H9 (cell line): ENCODE data around the gene TEX22. TPM values are rescaled to one million over a fixed set of nuclear protein-coding genes. Genes with fewer than 3 reads are reported as not detected.

ENCODE experiments used
- DNase-seq: peaks from one replicate; pipeline ENCODE4 v3.0.0-alpha.2; 2017
- H2AFZ ChIP-seq: one replicate; pipeline ENCODE4 v1.6.1; 2013; ENCODE audit warnings: mild to moderate bottlenecking, low read length, control low read depth, moderate library complexity
- H2AK5ac ChIP-seq: 2 replicates; pipeline ENCODE4 v1.6.1; 2013; ENCODE audit warnings: low read length, control low read depth, mixed read lengths; ENCODE audit not compliant: insufficient read length
- H2BK120ac ChIP-seq: one replicate; pipeline ENCODE4 v1.6.1; 2013; ENCODE audit warnings: low read depth, mild to moderate bottlenecking, low read length, control low read depth, inconsistent platforms; ENCODE audit not compliant: poor library complexity, severe bottlenecking
- H2BK12ac ChIP-seq: 2 replicates; pipeline ENCODE4 v1.6.1; 2013; ENCODE audit warnings: low read length, control low read depth, mixed read lengths, low read depth; ENCODE audit not compliant: insufficient read length
- H2BK15ac ChIP-seq: 2 replicates; pipeline ENCODE4 v1.6.1; 2013; ENCODE audit warnings: low read depth, low read length, control low read depth
- H2BK20ac ChIP-seq: one replicate; pipeline ENCODE4 v1.6.1; 2013; ENCODE audit warnings: low read depth, mild to moderate bottlenecking, low read length, control low read depth, inconsistent platforms; ENCODE audit not compliant: poor library complexity, severe bottlenecking
- H2BK5ac ChIP-seq: 2 replicates; pipeline ENCODE4 v1.6.1; 2013; ENCODE audit warnings: low read length, control low read depth, mixed read lengths; ENCODE audit not compliant: insufficient read length
- H3K14ac ChIP-seq: 2 replicates; pipeline ENCODE4 v1.6.1; 2013; ENCODE audit warnings: low read length, control low read depth; ENCODE audit not compliant: insufficient read depth
- H3K18ac ChIP-seq: 2 replicates; pipeline ENCODE4 v1.6.1; 2013; ENCODE audit warnings: low read depth, mild to moderate bottlenecking, mixed read lengths, low read length, control low read depth; ENCODE audit not compliant: insufficient read length
- H3K23ac ChIP-seq: 2 replicates; pipeline ENCODE4 v1.6.1; 2013; ENCODE audit warnings: low read length, control low read depth, mixed read lengths, low read depth; ENCODE audit not compliant: insufficient read length
- H3K23me2 ChIP-seq: 2 replicates; pipeline ENCODE4 v1.6.1; 2013; ENCODE audit warnings: low read depth, mild to moderate bottlenecking, mixed read lengths, low read length, control low read depth; ENCODE audit not compliant: insufficient read length, poor library complexity, severe bottlenecking
- H3K27ac ChIP-seq: 2 replicates; pipeline ENCODE4 v1.5.1; 2013; ENCODE audit warnings: low read length, control low read depth, mixed read lengths, low read depth; ENCODE audit not compliant: insufficient read length
- H3K27me3 ChIP-seq: 2 replicates; pipeline ENCODE4 v1.6.1; 2013; ENCODE audit warnings: low read length, control low read depth, inconsistent platforms; ENCODE audit not compliant: insufficient read depth
- H3K4ac ChIP-seq: 2 replicates; pipeline ENCODE4 v1.6.1; 2013; ENCODE audit warnings: low read depth, mild to moderate bottlenecking, control low read depth, inconsistent platforms, low read length, moderate library complexity
- H3K4me1 ChIP-seq: 2 replicates; pipeline ENCODE4 v1.6.1; 2013; ENCODE audit warnings: low read length, control low read depth, inconsistent platforms; ENCODE audit not compliant: insufficient read depth
- H3K4me2 ChIP-seq: 2 replicates; pipeline ENCODE4 v1.6.1; 2013; ENCODE audit warnings: low read length, control low read depth, mixed read lengths; ENCODE audit not compliant: insufficient read length, insufficient read depth
- H3K56ac ChIP-seq: 2 replicates; pipeline ENCODE4 v1.6.1; 2013; ENCODE audit warnings: low read depth, mild to moderate bottlenecking, mixed read lengths, low read length, control low read depth; ENCODE audit not compliant: insufficient read length
- H3K79me1 ChIP-seq: 2 replicates; pipeline ENCODE4 v1.6.1; 2013; ENCODE audit warnings: low read depth, mild to moderate bottlenecking, moderate library complexity, low read length, control low read depth, inconsistent platforms; ENCODE audit not compliant: insufficient read depth, poor library complexity, severe bottlenecking
- H3K79me2 ChIP-seq: 2 replicates; pipeline ENCODE4 v1.6.1; 2013; ENCODE audit warnings: low read length, control low read depth, inconsistent platforms; ENCODE audit not compliant: insufficient read depth
- H3K9ac ChIP-seq: 2 replicates; pipeline ENCODE4 v1.6.1; 2013; ENCODE audit warnings: low read length, control low read depth, mixed read lengths; ENCODE audit not compliant: insufficient read length; ENCODE audit errors: extremely low read depth
- H3K9me3 ChIP-seq: one replicate; pipeline ENCODE4 v1.6.1; 2013; ENCODE audit warnings: low read depth, low read length, inconsistent platforms; ENCODE audit not compliant: control insufficient read depth
- H3T11ph ChIP-seq: one replicate; pipeline ENCODE4 v1.6.1; 2013; ENCODE audit warnings: mild to moderate bottlenecking, low read length, control low read depth, inconsistent platforms
- H4K20me1 ChIP-seq: one replicate; pipeline ENCODE4 v1.6.1; 2013; ENCODE audit not compliant: control insufficient read depth, insufficient read length, insufficient read depth
- H4K5ac ChIP-seq: 2 replicates; pipeline ENCODE4 v1.6.1; 2013; ENCODE audit warnings: low read depth, mild to moderate bottlenecking, mixed read lengths, low read length, control low read depth; ENCODE audit not compliant: insufficient read length
- H4K8ac ChIP-seq: replicated peaks from 2 replicates; pipeline ENCODE4 v1.6.1; 2013; ENCODE audit warnings: low read length, control low read depth, mixed read lengths, low read depth; ENCODE audit not compliant: insufficient read length
- H4K91ac ChIP-seq: 2 replicates; pipeline ENCODE4 v1.6.1; 2013; ENCODE audit warnings: low read depth, mild to moderate bottlenecking, moderate library complexity, mixed read lengths, low read length, control low read depth; ENCODE audit not compliant: insufficient read length
- H3K27ac Mint-ChIP-seq, 3 experiments: 2 replicates in 2 of 3; 3 replicates in 1 of 3; pipeline ENCODE4 v1.8.0; 2020 to 2021; ENCODE audit warnings: mixed read lengths in 3 of 3, mild to moderate bottlenecking in 1 of 3, moderate library complexity in 1 of 3
- H3K27me3 Mint-ChIP-seq: 2 replicates; pipeline ENCODE4 v1.8.0; 2021; ENCODE audit warnings: low read depth, mild to moderate bottlenecking, moderate library complexity, mixed read lengths
- H3K36me3 Mint-ChIP-seq, 3 experiments: 2 replicates in 2 of 3; 3 replicates in 1 of 3; pipeline ENCODE4 v1.8.0; 2020 to 2021; ENCODE audit warnings: low read depth in 3 of 3, mixed read lengths in 3 of 3; ENCODE audit not compliant: insufficient read depth in 1 of 3
- H3K4me1 Mint-ChIP-seq, 2 experiments: 2 replicates each; pipeline ENCODE4 v1.8.0; 2020; ENCODE audit warnings: mixed read lengths in 2 of 2
- H3K4me3 Mint-ChIP-seq, 2 experiments: 2 replicates in 1 of 2; 3 replicates in 1 of 2; pipeline ENCODE4 v1.8.0; 2020 to 2021; ENCODE audit warnings: mild to moderate bottlenecking in 2 of 2, mixed read lengths in 2 of 2, moderate library complexity in 1 of 2
- H3K9me3 Mint-ChIP-seq, 2 experiments: 2 replicates in 1 of 2; 3 replicates in 1 of 2; pipeline ENCODE4 v1.8.0; 2020; ENCODE audit warnings: mild to moderate bottlenecking in 2 of 2, mixed read lengths in 2 of 2, moderate library complexity in 1 of 2
- WGBS: extraction: QIAGEN DNeasy Blood & Tissue Kit; methylation state at CpG from one replicate; pipeline ENCODE4 v1.1.7; 2013; ENCODE audit warnings: missing lambda C conversion rate, low lambda C conversion rate, mixed read lengths; ENCODE audit not compliant: insufficient read length; ENCODE audit errors: extremely low coverage; 5-methylcytosine and 5-hydroxymethylcytosine counted together
- total RNA-seq: library from RNA; stranded (reverse); gene quantifications from 2 replicates; pipeline ENCODE4 v1.2.1, GENCODE V29; 2021
- TF ChIP-seq, protein P1 (sequence below): fragments of 200-600 bp; sonication (generic); conservative IDR thresholded peaks from 3 replicates; pipeline ENCODE4 v1.8.0; 2021; ENCODE audit warnings: antibody characterized with exemption, mild to moderate bottlenecking

TEX22 gene
- total RNA-seq, 1 experiment from 2014 or later: 0.83 TPM

DNA sequence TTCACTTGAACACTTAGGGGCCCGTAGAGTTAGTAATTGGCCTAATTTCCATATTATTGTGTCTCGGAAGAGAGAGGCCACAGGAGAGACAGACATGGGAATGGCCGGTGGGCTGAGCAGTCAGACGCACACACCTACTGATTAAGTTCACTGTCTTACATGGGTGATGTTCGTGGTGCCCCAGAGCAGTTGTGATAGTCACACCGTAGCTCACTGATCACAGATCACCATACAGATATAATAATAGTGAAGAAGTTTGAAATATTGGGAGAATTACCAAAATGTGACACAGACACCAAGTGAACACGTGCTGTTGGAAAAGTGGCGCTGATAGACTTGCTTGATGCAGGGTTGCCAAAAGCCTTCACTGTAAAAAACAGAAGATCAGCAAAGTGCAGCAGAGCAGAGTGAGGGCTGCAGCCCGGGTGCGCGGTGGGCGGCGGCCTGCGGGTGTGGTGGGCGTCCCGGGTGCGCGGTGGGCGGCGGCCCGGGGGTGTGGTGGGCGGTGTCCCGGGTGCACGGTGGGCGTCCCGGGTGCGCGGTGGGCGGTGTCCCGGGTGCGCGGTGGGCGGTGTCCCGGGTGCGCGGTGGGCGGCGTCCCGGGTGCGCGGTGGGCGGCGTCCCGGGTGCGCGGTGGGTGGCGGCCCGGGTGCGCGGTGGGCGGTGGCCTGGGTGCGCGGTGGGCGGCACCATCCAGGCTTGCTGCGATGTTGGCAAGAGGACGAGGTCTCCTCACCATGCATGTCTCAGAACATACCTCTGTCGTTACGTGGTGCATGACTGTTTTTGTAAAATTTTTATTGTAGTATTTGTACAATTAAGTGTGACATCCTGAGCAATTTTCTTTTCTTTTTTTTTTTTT lies 34.3 kb upstream of the TEX22 start:
- no peak overlapping the region; a peak in 1 of 7 replicates for H3K27ac Mint-ChIP-seq
- H2AFZ ChIP-seq: no peak overlapping the region
- peaks cover 8 to 14% (median 13%) of the 10 kb centered on the region in 3 experiments; a peak in 6 of 7 replicates for H3K36me3 Mint-ChIP-seq
- no peak overlapping the region for H3K27ac ChIP-seq
- H4K20me1 ChIP-seq: no peaks in the 10 kb centered on the region
- no peak overlapping the region for H4K91ac ChIP-seq
- no peaks in the 10 kb centered on the region for H3K23me2 ChIP-seq
- peaks cover 11% of the 10 kb centered on the region for H3K27me3 Mint-ChIP-seq
- H3K4me1 Mint-ChIP-seq: peaks cover 0 to 4% of the 10 kb centered on the region in 2 experiments; a peak in 2 of 4 replicates
- no peaks in the 10 kb centered on the region for H3K27me3 ChIP-seq
- H3K4me1 ChIP-seq: no peaks in the 10 kb centered on the region
- H2BK5ac ChIP-seq: no peak overlapping the region
- DNase-seq: no peak
- H2BK20ac ChIP-seq: no peak overlapping the region
- H3K9ac ChIP-seq: no peak overlapping the region
- no peak overlapping the region for H3K56ac ChIP-seq
- H3K14ac ChIP-seq: no peak overlapping the region
- no peak overlapping the region for H3K4ac ChIP-seq
- no peaks in the 10 kb centered on the region for H3K79me1 ChIP-seq
- H3K9me3 Mint-ChIP-seq: no peaks in the 10 kb centered on the region
- no peak overlapping the region for H2BK15ac ChIP-seq
- H3K18ac ChIP-seq: no peak overlapping the region
- H3K4me2 ChIP-seq: no peak overlapping the region
- no CpG with 5 or more reads among the region's 58 CpGs for WGBS
- H2AK5ac ChIP-seq: no peak overlapping the region
- H3K23ac ChIP-seq: no peak overlapping the region
- H2BK12ac ChIP-seq: no peak overlapping the region
- H3K9me3 ChIP-seq: no peaks in the 10 kb centered on the region
- H4K5ac ChIP-seq: no peak overlapping the region
- H4K8ac ChIP-seq: no peak overlapping the region
- no peak overlapping the region for H3K4me3 Mint-ChIP-seq
- H2BK120ac ChIP-seq: no peak overlapping the region
- H3T11ph ChIP-seq: no peak overlapping the region
- TF ChIP-seq, protein P1, sequence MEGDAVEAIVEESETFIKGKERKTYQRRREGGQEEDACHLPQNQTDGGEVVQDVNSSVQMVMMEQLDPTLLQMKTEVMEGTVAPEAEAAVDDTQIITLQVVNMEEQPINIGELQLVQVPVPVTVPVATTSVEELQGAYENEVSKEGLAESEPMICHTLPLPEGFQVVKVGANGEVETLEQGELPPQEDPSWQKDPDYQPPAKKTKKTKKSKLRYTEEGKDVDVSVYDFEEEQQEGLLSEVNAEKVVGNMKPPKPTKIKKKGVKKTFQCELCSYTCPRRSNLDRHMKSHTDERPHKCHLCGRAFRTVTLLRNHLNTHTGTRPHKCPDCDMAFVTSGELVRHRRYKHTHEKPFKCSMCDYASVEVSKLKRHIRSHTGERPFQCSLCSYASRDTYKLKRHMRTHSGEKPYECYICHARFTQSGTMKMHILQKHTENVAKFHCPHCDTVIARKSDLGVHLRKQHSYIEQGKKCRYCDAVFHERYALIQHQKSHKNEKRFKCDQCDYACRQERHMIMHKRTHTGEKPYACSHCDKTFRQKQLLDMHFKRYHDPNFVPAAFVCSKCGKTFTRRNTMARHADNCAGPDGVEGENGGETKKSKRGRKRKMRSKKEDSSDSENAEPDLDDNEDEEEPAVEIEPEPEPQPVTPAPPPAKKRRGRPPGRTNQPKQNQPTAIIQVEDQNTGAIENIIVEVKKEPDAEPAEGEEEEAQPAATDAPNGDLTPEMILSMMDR: no peak
- no peaks in the 10 kb centered on the region for H3K79me2 ChIP-seq
